GM18867 (cell line): ENCODE measurements around the gene VASH2.
"Not testable (repeated sequence)": the region's sequence is repeated elsewhere in the genome, so short reads cannot be mapped to it uniquely, and the experiment has no call there.

ENCODE experiments used
- ATAC-seq: cut with Tn5 transposase; IDR thresholded peaks from one replicate; pipeline ENCODE4 v1.9.1; 2021; ENCODE audit warnings: mild to moderate bottlenecking, moderate library complexity; ENCODE audit not compliant: unreplicated experiment

Gene VASH2

DNA sequence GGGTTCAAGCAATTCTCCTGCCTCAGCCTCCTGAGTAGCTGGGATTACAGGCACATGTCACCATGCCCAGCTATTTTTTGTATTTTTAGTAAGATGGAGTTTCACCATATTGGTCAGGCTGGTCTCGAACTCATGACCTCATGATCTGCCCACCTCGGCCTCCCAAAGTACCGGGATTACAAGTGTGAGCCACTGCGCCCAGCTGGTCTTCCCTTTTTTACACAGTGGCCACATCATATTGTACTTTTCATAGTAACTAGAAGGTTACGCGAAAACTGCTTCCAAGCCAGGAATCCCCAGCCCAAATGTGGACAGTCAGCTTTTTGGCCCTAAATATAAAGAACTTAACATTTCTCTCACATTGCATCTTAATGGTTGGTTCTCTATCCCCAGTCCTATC is 4.2 kb downstream of the VASH2 start:
- ATAC-seq: no peak

- no peak for ATAC-seq
Observed at GRCh38 chr1:212955098-212955497, 4.8 kb downstream of the VASH2 start.

GRCh38 chr1:212955961-212956620 is 5.8 kb downstream of the VASH2 start:
- peak; percentile 34 for ATAC-seq

DNA sequence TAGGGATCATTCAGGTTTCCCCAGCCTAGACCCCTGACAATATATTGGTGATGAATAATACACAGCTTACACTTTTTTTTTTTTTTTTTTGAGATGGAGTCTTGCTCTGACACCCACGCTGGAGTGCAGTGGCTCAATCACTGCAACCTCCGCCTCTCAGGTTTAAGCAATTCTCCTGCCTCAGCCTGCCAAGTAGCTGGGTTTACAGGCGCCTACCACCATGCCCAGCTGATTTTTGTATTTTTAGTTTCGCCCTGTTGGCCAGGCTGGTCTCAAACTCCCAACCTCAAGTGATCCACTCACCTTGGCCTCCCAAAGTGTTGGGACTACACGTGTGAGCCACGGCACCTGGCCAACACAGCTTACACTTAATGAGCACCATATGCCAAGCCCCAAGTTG is 7.2 kb downstream of the VASH2 start:
- no peak for ATAC-seq

GRCh38 chr1:212958175-212958574 is 7.8 kb downstream of the VASH2 start:
- ATAC-seq: no peak

GRCh38 chr1:212959266-212960220 is 9.2 kb downstream of the VASH2 start:
- ATAC-seq: peak; percentile 83

GRCh38 chr1:212960932-212961331 is 10.6 kb downstream of the VASH2 start:
- ATAC-seq: no peak

GRCh38 chr1:212962509-212962908 is 12.2 kb downstream of the VASH2 start:
- no peak for ATAC-seq

DNA sequence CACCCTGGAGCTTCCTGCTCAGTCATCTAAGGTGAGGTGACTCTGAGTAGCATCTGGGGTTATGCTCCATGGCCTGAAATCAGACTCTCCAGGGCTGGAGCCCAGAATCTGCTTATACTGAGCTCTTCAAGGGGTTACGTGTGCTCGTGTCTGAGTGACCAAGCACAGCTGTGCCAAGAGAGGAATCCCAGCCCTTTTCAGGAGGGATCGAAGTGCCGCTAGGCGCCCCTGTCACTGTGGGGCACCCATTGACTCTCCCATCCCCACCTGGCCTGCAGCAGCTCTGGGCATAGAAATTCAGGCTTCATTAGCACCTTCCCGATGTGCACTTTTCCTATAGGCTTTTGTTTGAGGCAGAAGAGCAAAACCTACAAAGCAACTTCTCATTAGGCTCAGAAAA is 13.8 kb downstream of the VASH2 start:
- ATAC-seq: no peak

- not testable (repeated sequence) for ATAC-seq
Observed at GRCh38 chr1:212964993-212965392, 14.7 kb downstream of the VASH2 start.

GRCh38 chr1:212966616-212967015 is 16.3 kb downstream of the VASH2 start:
- no peak for ATAC-seq

DNA sequence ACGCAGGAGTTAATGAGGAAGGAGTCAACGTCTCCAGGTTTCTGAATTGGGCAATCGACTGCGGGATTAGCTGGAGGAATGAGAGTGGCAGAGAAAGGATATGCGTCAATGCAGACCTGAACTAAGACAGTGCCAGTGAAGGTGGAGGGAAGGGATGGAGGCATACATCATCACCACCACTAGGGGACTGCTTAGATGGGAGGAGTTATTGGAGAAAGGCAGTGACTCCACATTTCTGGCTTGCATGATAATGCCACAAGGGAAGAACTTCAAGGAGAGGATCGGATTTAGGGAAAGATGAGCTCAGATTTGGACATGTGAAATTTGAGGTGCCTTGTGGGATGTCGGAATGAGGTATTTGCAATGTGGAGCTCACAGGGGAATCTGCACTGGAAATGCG is 17.5 kb downstream of the VASH2 start:
- peak; percentile 67 for ATAC-seq

GRCh38 chr1:212968368-212968863 is 18.1 kb downstream of the VASH2 start:
- peak; percentile 76 for ATAC-seq

- no peak for ATAC-seq
Observed at GRCh38 chr1:212970085-212970484, 19.7 kb downstream of the VASH2 start.

DNA sequence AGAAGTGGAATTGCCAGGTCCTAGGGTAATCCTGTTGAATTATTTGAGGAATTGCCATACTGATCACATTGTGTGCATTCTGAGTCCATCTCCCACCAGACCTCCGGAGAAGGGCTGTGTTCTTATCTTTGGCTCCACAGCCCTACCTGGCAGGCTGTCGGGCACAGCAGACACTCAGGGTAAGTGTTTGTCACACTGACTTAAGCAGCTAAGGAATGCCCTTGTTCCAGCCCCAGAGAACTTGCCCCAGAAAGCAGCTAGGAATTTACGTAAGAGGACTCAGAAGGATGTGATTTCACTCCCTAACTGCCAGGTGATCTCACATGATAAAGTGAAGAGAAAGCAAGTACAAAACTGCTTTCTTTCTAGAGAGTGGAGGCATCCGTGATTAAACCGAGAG is 21.0 kb downstream of the VASH2 start:
- no peak for ATAC-seq

DNA sequence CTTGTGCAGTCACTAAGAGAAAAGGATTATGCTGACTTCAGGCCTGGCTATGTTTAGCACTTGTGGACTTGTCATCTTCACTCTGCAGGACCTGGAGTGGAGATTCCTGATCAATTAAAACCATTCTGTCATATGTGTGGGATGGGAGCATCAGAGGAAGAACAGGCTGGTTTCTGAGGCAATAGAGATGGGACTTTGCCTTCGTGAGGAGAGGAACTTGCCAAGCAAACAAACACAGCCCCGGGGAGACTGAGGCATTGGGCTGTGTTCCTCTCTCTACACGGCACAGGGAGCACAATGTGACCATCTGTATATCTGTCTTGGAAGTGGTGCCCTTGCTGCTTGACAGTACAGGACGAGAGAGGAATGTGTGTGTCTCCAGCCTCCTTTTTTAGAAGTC is 23.1 kb downstream of the VASH2 start:
- no peak for ATAC-seq

DNA sequence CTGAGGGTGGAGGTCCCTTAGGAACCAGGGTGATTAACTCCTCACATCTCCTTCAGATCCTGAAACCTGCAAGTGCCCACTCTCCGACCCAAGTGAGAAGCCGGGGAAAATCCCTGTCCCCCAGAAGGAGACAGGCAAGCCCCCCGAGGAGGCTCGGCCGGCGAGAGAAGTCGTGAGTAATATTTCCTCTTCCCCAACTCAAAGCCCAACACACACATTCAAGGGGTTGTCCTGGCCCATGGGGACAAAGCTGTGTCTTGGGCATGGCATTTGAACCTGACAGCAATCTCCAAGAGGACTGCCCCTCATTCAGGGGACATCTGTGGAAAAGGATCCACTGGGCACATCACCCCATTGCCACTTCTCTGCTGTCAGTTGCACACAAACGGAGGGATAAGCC is 23.6 kb downstream of the VASH2 start:
- ATAC-seq: no peak

DNA sequence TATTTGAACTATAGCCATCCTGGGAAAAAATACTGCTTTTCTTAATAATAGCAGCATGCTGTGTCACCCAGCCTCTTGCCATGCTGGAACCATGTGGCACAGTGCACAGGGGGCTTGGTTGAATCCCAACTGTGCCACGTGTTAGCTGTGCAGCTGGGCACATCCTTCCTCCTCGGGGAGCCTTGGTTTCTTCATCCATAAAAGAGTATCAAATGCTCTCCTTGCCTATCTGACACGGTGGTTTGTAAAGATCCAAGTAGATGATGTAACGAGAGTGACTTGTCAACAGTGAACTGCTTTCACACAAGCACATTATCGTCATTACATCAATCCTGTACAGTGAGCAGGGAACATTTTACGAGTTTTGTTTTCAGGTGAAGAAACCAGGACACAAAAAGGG is 24.4 kb downstream of the VASH2 start:
- no peak for ATAC-seq

- ATAC-seq: no peak
Observed at GRCh38 chr1:212975111-212975918, 25.0 kb downstream of the VASH2 start.

- no peak for ATAC-seq
Observed at GRCh38 chr1:212976586-212976985, 26.2 kb downstream of the VASH2 start.
